AG20443 (cell line): Measurements from ENCODE around the gene ZSWIM7.
"Not testable (repeated sequence)": the region's sequence is repeated elsewhere in the genome, so short reads cannot be mapped to it uniquely, and the experiment has no call there.

Experiments used
- DNase-seq: peaks from one replicate; pipeline ENCODE4 v3.0.0; 2012; ENCODE audit warnings: low spot score, mixed read lengths

Gene ZSWIM7

DNA sequence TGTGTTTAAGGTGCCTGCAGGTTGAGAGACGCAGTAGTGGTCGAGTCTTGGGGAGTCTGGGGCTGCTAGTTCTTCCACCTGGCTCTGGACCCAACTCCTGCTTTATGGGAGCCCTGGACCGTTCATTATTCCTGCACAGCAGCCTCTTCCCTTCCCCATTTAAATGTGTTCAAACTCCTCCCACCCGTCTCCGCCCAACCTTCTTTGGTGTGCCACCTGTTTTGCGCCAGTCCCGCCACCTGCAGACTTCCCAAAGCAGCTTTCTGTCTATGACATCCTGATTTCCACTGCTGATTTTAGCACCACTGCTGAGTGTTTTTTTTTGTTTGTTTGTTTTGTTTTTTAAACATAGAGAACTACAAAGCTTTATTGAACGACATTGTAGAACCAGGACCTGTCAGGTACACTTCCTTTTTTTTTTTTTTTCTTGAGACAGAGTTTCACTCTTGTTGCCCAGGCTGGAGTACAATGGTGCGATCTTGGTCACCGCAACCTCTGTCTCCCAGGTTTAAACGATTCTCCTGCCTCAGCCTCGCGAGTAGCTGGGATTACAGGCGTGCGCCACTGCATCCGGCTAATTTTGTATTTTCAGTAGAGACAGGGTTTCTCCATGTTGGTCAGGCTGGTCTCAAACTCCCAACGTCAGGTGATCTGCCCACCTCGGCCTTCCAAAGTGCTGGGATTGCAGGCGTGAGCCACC lies 41.7 kb downstream of the ZSWIM7 start:
- DNase-seq = no peak

DNA sequence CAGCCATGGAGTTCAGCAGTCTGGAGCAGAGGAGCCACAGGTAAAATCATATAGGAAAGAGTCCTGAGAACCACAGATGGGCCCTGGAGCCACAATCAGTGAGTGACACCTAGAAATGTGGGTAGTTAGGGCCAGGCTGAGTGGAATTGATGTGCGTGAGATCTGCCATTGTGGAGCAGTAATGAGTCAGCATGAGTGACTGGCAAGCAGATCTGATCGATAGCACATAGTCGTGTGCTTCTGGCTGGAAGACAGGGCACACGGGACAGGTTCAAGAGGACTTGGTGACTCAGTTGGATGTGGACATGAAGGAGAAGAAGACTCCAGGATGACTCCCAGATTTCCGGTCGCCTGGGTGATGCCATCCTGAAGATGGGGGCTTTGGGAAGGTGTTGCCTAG lies 42.3 kb downstream of the ZSWIM7 start:
- no peak for DNase-seq

DNA sequence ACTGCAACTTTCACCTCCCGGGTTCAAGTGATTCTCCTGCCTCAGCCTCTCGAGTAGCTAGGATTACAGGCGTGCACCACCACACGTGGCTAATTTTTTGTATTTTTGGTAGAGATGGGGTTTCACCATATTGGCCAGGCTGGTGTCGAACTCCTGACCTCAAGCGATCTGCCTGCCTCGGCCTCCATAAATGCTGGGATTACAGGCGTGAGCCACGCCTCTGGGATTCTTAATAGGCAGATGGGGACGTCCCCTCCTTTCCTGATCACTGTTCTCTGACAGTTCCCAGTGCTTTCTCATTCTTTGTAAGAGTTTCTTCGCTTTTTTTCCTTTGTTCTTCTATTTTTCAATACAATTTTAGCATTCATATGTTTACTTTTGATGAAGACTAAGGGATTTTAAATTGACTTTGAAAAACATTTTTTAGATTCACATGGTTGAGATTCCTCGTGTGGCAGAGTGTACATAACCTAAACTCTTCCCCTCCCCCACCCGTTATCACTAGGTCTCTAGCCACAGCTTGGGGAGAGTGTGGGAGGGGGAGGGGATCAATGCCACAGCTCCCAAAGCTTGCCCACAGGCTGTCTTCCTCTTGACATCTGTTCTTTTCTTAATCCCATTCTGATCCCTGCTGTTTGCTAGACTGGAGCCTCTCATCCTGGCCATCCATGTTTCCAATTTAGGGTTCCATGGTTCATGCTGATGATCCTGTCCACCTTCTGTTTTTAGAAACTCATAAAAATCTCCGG lies 43.5 kb downstream of the ZSWIM7 start:
- no peak for DNase-seq

DNA sequence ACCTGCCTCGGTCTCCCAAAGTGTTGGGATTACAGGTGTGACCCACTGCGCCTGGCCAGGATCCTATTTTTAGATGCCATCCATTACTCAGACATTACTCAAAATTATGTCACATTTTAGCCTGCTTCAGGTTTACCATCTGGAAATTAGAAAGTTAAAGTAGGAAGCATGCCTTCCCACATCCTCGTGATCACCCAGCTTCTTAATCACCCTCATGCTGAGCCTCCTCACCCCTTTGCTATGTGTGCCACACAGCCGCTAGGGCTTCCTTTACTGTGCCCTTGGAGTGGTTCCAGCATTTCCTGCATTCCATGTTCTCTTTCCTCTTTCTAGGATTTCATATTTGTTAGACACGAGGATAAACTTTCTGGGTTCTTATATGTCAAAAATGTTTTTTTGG lies 45.3 kb downstream of the ZSWIM7 start:
- peak; percentile 74 for DNase-seq

DNA sequence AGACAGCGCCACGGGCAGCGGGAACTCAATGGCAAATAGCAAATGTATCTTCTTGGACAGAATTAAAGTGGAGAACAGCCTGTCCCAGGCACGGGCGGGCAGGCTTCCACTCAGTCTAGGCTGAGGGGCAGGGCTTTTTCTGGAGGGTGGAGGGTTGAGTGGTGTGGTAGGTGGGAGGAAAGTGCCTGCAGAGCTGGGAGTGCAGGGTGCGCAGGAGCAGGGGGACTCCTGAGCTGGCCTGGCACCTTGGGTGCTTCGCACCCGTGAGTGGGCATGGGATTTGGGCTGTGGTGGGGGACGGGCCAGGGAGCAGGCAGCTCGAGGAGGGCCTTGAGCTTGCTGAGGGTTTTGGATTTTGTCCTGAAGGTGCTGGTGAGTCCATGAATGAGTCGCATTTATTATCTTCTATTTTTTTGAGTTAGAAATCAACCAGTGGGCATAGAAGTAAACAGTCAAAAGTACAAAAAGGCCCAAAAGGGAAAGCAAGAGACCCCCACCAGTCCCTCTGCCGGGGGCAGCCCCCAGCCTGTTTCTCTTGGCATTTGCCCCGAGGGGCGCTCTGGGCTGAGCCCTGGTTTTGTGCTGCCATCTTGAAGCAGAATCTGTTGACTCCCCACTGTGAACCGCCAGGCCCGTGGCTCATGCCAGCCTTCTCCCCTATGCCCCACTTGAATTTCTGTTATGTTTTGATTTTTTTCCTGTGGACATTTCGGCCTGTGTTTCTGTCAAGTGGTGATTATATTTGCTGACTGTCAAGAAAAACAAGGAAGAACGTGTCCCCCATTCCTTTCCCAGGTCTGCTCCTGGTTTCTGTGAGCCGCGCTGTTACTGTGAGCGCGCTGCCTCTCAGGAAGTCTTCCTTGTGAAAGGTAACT lies 46.4 kb downstream of the ZSWIM7 start:
- no peak for DNase-seq

DNA sequence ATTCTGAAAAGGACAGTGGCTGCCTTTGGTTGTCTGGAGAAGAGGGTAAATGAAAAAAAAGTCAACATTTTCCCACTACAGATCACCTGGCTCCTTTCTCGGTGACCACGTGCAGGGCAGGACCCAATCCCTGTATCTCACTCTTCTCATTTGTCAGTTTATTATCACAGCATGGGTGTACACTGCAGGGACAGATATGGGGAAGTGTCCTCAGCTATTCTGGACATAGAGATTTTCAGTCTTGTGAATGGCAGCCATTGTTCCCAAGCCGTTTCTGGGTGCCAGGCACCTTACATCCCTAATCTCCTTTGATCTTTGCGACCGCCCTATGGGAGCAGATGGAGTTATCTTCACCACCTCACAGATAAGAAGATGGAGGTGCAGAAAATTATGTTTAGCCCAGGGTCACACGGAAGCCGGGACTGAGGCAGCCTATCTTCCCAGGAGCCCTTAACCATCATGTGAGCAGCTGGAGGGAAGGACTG lies 47.4 kb downstream of the ZSWIM7 start:
- DNase-seq = no peak

DNA sequence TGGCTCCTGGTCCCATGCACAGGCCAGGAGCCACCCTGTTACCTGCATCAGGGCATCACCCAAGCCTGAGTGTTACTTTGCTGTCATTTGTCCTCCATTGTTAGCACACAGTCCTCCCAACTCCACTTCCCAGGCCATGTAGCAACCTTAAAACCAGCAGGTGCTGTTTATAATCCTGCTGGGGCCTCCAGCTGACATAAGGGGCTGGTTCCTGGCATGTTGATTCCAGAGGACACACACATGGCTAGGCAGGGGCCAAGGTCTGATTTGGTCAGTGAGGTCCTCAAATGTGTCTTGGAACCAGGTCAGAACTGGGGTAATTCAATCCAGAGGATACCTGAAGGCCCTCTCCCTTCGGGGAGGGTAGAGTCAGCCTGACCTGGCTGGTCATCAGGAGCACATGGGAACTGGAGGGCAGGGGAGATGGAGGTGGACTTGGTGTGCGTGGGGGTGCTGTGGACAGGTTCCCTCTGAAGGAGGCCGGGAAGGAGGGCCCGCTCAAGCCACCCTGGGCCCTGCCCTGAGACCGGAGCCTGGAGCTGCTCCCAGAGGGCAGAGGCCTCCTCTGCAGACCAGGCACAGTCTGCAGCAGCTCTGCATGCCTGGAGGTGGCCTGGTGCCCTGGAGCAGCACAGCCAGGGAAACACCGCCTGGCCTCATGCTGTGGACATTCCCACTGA lies 48.0 kb downstream of the ZSWIM7 start:
- DNase-seq = no peak

DNA sequence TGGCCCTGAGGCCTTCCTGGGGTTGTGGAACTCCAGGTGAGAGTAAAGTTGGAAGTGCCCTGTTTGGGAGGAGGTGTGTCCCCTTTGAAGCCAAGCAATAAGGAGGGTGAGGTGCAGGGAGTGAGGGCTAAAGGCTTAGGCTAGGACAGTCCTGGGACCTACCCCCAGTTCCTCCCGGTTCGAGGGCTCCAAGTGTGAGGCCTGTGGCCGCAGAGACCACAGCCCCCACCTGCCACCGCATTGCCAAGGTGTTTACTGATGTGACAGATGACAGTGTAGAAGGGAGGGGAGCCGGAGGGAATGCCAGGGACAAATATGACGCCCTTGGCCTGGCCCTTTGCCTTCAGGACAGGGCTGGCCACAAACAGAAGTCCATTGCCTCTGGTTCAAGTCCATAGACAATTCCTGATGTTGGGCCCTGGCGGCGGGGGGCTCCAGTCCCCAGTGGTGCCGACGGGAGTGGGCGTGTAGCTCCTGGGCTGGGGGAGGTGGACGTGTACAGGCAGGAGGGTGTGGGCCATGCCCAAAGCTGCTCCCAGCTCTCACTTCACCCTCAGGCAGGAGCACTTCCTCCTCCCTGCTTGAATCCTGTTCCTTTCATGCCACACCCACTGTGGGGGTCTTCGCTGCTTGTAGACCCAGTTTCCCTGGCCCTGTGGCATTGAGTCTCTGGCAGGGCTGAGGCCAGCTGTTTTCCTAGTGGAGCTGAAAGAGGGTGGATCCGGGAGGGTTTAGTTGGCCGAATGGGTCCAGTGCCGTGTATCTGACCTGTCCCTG lies 51.3 kb downstream of the ZSWIM7 start:
- no peak for DNase-seq

DNA sequence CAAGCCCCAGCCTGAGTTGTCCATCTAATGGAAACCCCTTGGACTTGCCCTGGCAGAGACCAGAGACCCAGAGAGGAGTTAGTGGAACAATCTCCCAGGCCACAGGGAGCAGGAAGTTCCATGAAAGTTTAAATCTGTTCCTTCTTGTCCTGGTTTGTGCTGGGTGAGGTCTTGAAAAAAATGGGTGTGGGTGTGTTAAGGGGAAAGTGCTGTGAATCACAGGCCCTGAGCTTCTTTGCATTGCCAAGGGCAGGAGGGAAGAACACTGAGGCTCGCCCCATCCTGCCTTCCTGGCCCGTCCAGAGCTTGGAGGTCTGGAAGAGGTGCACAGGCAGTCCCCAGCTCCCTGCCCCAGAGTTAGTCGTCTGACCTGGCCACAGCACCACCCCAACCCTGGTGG lies 52.2 kb downstream of the ZSWIM7 start:
- peak; percentile 71 for DNase-seq

DNA sequence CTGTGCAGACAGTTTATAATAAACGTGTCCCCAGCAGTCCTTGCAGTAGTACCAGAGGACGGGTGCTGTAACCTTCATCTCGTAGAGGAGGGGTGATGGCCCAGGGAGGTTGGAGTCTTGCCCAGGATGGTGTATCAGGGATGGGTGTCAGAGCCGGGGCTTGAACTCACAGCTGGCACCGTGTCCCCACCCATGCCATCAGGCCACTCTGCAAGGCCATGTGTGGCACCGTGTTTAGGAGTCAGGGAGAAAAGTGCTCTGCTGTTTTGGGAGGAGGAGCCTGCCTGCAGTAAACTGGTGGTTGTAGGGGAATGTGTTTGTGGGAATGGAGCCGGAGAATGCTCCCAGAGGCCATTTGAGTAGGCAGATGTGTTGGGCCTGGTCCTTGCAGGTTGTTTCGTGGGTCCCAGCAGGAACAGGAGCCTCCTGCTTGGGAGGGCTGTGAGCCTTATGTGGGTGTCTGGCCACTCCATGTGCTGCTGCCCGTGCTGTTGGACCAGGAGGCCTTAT lies 52.8 kb downstream of the ZSWIM7 start:
- peak; percentile 17 for DNase-seq

DNA sequence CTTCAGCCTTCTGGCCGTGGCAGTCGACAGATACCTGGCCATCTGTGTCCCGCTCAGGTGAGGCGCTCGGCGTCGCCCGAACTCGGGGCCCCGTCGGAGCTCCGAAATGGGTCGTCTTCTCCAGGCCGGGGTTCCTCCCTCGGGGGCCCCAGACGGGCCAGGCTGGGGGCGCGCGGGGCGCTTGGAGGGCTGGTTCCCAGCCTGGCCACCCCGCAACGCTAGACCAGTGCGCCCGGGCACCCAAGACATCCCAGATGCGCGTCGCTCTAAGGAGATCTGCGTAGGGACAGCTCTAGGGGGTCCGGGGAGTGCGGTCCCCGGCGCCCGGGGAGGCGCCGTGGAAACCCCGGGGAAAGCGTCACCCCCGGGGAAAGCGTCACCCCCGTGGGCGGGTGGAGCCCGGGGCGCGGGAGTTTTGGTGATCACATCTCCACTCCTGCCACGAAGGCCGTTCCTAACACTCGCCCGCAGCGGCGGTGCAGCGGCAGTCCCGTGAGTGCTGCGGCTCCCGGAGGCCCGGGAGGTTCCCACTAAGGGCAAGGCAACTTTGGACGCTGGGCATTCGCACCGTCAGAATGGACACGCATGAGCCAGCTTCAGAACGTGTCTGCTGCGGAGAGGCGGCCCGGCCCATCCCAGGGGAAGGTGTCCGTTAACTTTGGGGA lies 53.8 kb downstream of the ZSWIM7 start:
- DNase-seq = peak; percentile 50

DNA sequence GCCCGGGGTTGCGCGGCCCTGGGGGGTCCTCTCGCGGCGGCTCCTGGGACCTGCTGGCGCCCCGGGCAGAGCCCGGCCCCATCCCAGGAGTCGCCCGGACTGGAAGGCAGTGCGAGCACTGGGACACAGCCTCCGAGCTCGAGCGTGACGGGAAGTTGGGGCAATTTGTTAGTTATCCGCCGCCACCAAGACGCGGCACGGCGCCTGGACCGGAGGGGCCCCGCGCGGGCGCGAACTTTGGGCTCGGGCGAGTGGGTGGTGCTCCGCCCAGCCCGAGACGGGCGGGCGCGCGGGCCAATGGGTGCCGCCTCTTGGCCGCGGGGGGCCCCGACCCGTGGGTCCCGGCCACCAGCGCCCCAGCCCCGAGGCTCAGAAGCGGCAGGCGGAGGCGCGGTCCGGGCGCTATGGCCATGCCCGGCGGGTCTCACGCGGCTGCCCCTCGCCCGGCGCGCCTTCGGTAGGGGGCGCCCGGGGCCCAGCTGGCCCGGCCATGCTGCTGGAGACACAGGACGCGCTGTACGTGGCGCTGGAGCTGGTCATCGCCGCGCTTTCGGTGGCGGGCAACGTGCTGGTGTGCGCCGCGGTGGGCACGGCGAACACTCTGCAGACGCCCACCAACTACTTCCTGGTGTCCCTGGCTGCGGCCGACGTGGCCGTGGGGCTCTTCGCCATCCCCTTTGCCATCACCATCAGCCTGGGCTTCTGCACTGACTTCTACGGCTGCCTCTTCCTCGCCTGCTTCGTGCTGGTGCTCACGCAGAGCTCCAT lies 54.6 kb downstream of the ZSWIM7 start, which contains the start of gene ADORA2B:
TSS of gene ADORA2B (plus strand) at position 372 of the 768 bp plus-strand sequence. CDS start at position 491, 119 bp downstream.
- peak; percentile 91 for DNase-seq

DNA sequence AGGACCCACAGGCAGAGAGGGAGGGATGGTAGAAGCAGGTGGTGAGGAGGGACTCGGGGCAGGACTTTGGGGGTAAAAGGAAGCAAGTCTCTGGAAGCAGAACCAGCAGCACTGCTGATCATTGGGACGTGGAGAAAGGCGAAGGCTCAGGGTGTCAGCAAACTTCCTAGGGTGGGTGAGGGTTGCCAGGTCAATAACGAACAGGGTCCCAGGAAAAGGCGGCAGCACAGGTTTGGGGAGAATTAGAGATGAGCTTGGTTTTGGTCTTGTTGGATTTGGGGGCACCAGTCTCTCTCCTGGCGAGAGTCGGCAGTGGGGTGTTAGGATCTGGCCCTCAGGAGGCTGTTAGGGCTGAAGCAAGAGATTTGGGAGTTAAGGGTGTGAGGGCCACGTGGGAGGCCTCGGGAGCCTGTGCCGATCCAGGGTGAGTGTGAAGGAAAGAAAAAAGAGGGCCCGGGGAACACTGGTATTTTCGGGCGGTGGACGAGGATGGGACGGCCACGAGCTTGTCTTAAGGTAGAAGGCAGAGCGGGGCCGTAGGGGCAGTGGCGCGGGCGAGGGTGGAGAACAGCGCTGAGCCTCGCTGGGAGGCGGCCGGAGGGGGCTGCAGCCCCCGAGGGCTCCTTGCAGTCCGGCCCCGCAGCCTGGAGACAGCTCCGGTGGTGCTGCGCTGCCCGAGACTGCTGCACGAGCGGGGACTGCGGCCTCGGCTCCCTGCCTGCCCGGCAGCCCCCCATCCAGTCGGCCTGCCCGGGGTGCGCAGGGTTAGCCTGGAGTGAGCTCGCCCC lies 55.3 kb downstream of the ZSWIM7 start:
- no peak for DNase-seq

DNA sequence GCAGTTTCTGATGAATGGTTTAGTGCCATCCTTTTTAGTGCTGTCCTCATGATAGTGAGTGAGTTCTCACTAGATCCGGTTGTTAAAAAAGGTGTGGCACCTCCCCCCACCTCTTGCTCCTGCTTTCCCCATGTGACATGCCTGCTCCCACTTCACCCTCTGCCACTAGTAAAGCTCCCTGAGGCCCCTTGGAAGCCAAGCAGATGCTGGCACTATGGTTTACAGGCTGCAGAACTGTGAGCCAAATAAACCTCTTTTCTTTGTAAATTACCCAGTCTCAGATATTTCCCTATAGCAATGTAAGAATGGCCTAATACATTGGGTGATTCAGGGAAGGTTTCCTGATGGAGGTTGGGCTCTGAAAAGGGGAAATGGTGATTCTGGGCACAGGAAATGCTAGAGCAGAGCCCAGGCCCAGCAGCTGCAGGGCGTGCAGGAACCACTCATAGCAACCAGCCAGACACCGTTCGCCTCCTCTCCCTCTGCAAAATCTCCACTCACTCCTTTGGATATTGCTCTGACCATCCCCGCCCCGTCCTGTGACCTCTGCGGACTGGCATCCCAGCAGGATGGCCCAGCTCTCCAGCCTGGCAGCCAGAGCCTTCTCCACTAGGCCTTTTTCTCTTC lies 57.2 kb downstream of the ZSWIM7 start:
- peak; percentile 5 for DNase-seq

DNA sequence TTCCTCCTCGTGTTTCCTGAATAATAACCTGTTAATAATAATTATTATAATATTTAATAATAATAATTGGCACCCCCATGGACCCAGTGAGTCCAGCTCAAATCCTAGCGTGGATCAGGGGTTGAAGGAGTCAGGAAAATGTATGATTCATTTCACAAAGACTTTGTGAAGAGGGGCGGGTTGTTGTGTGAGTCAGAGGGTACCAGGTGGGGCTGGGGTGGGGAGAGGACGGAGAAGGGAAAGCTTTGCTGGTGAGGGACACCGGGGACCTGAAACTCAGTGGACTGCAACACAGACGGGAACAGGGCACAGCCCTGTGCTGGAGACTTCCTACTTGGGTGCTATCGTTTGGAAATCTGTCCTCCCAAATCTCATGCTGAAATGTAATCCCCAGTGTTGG lies 57.7 kb downstream of the ZSWIM7 start:
- peak; percentile 6 for DNase-seq

DNA sequence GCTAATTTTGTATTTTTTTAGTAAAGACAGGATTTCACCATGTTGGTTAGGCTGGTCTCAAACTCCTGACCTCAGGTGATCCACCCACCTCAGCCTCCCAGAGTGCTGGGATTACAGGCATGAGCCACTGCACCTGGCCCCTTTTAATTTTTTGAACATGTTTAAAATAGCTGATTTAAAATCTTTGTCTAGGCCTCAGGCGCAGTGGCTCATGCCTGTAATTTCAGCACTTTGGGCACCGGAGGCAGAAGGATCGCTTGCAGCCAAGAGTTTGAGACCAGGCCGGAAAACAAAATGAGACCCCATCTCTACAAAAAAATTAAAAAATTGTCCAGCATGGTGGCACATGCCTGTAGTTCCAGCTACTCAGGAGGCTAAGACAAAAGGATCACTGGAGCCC lies 63.0 kb downstream of the ZSWIM7 start:
- DNase-seq = not testable (repeated sequence)

DNA sequence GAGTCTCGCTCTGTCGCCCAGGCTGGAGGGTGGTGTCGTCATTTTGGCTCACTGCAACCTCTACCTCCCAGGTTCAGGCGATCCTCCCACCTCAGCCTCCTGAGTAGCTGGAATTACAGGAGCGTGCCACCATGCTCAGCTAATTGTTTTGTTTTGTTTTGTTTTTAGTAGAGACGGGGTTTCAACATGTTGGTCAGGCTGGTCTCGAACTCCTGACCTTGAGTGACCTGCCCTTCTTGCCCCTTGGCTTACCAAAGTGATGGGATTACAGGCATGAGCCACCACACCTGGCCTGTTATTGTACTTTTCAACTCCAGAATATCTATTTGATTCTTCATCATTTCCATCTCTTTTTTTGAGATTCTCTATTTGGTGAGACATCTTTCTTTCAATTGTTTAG lies 63.6 kb downstream of the ZSWIM7 start:
- DNase-seq = no peak

DNA sequence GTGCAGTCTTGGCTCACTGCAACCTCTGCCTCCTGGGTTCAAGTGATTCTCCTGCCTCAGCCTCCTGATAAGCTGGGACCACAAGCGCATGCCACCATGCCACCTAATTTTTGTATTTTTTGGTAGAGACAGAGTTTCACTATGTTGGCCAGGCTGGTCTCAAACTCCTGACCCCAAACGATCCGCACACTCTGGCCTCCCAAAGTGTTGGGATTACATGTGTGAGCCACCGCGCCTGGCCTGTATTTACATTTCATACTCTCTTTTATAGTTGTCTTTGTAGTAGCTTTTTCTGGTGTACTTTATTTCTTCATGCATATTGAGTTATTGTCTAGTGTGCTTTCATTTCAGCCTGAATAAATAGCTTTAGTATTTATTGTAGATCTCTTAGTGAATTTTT lies 64.6 kb downstream of the ZSWIM7 start:
- no peak for DNase-seq
